ENCODE data around the gene METTL9. TPM values are rescaled to one million over a fixed set of nuclear protein-coding genes. Genes with fewer than 3 reads are reported as not detected.

METTL9 gene
- total RNA-seq, 1 experiment from 2014 or later = 41.4 TPM

GRCh38 chr16:21608639-21609328, 9.4 kb downstream of the METTL9 start:
- ChIA-PET POLR2A (no interaction called here), CTCF (no interaction called here), RAD21 (ENCODE audit: low non-redundant PET in 1 of 2, low total read pairs in 2 of 2, uncharacterized antibody in 2 of 2, unreplicated experiment in 2 of 2) (no interaction called here)
- no TSS peak for BruUV-seq (replicated peaks)
- peaks cover 0 to 5% of the 10 kb centered on the region in 2 experiments; a peak in 1 of 4 replicates for H3K4me1 ChIP-seq (ENCODE audit: control insufficient read depth in 1 of 2, insufficient read depth in 2 of 2, low read length in 2 of 2)
- no peak overlapping the region for H3K9ac ChIP-seq (ENCODE audit: low read length)
- H2AFZ ChIP-seq (ENCODE audit: low read depth, low read length, poor library complexity, severe bottlenecking) = no peak overlapping the region
- no peaks in the 10 kb centered on the region for H3K36me3 ChIP-seq (ENCODE audit: control insufficient read depth in 1 of 2, insufficient read depth in 2 of 2, low read length in 2 of 2)
- H3K4me2 ChIP-seq (ENCODE audit: low read length) = no peak overlapping the region
- no peak overlapping the region for H3K4me3 ChIP-seq (replicated peaks in 1 of 2; ENCODE audit: low read depth in 1 of 2, low read length in 2 of 2)
- no peak overlapping the region for H3K27ac ChIP-seq (ENCODE audit: low read depth, low read length)
- H4K20me1 ChIP-seq (ENCODE audit: insufficient read depth) = no peaks in the 10 kb centered on the region
- peaks cover 64% of the 10 kb centered on the region for H3K79me2 ChIP-seq (ENCODE audit: insufficient read depth, low read length)
- no peak for DNase-seq (ENCODE audit: low read depth, low spot score)
- no peaks in the 10 kb centered on the region for H3K9me3 ChIP-seq (ENCODE audit: control insufficient read depth in 1 of 2, insufficient read depth in 1 of 2, low read depth in 1 of 2, low read length in 2 of 2)
- no peaks in the 10 kb centered on the region for H3K9me2 ChIP-seq (ENCODE audit: insufficient read depth)
- H3K27me3 ChIP-seq (ENCODE audit: insufficient read depth, low read length) = no peaks in the 10 kb centered on the region
- TF ChIP-seq CBX3 (IDR thresholded peaks at IDR 0.05; ENCODE audit: low read depth) (no peak), REST (IDR thresholded peaks at IDR 0.05; ENCODE audit: low read depth) (no peak), POLR2AphosphoS5 (IDR thresholded peaks at IDR 0.05; ENCODE audit: low read depth, low read length) (no peak), TCF7L2 (IDR thresholded peaks at IDR 0.05; ENCODE audit: borderline replicate concordance, extremely low read depth, insufficient read depth, insufficient read length) (no peak), ZBTB33 (IDR thresholded peaks at IDR 0.05; ENCODE audit: extremely low read depth, insufficient replicate concordance, low read length) (no peak), EGR1 (IDR thresholded peaks at IDR 0.05; ENCODE audit: low read depth) (no peak), MAX (IDR thresholded peaks at IDR 0.05) (no peak), SRF (IDR thresholded peaks at IDR 0.05; ENCODE audit: low read depth) (no peak), SP1 (IDR thresholded peaks at IDR 0.05; ENCODE audit: low read depth) (no peak), YY1 (IDR thresholded peaks at IDR 0.05; ENCODE audit: extremely low read depth, insufficient replicate concordance, low read depth, low read length) (no peak), FOSL1 (IDR thresholded peaks at IDR 0.05; ENCODE audit: low read depth) (no peak), ZFX (IDR thresholded peaks at IDR 0.05) (no peak)
- no peak for ATAC-seq
- intact Hi-C loops (cut with micrococcal nuclease) = no loop called here
